HG03439 (cell line): Measurements from ENCODE around the gene TBRG4.
"Not testable (repeated sequence)": the region's sequence is repeated elsewhere in the genome, so short reads cannot be mapped to it uniquely, and the experiment has no call there.

ENCODE experiments used
- ATAC-seq: cut with Tn5 transposase; IDR thresholded peaks from one replicate; pipeline ENCODE4 v1.9.1; 2021; ENCODE audit warnings: mild to moderate bottlenecking, moderate library complexity; ENCODE audit not compliant: unreplicated experiment

Gene TBRG4

GRCh38 chr7:45111298-45112223, at the start of gene TBRG4:
TBRG4 (minus strand) TSS chr7:45111697; CDS start chr7:45109237, 2,460 bp downstream.
- ATAC-seq = peak; percentile 96

GRCh38 chr7:45161138-45161537, 49.6 kb upstream of the TBRG4 start:
- no peak for ATAC-seq

- ATAC-seq = no peak
These were observed 49.0 kb upstream of the TBRG4 start for GRCh38 chr7:45160417-45160881.

- no peak for ATAC-seq
These were observed 47.8 kb upstream of the TBRG4 start for GRCh38 chr7:45159296-45159695.

GRCh38 chr7:45158471-45158870, 47.0 kb upstream of the TBRG4 start:
- ATAC-seq = no peak

- no peak for ATAC-seq
These were observed 46.3 kb upstream of the TBRG4 start, which contains the start of gene RAMP3 for GRCh38 chr7:45157653-45158401. RAMP3 (plus strand) TSS chr7:45157791; CDS start chr7:45157829, 38 bp downstream.

- ATAC-seq = no peak
These were observed 45.8 kb upstream of the TBRG4 start for GRCh38 chr7:45157286-45157652.

- no peak for ATAC-seq
These were observed 45.2 kb upstream of the TBRG4 start for GRCh38 chr7:45156516-45157272.

- ATAC-seq = no peak
These were observed 44.4 kb upstream of the TBRG4 start for GRCh38 chr7:45155941-45156340.

GRCh38 chr7:45155357-45155900, 43.9 kb upstream of the TBRG4 start:
- no peak for ATAC-seq

- not testable (repeated sequence) for ATAC-seq
These were observed 42.4 kb upstream of the TBRG4 start for GRCh38 chr7:45153861-45154260.

- ATAC-seq = no peak
These were observed 41.7 kb upstream of the TBRG4 start for GRCh38 chr7:45153233-45153632.

- ATAC-seq = no peak
These were observed 40.5 kb upstream of the TBRG4 start for GRCh38 chr7:45151967-45152366.

- ATAC-seq = no peak
These were observed 39.7 kb upstream of the TBRG4 start for GRCh38 chr7:45151131-45151684.

GRCh38 chr7:45150199-45150598, 38.7 kb upstream of the TBRG4 start:
- ATAC-seq = no peak

GRCh38 chr7:45149606-45150005, 38.1 kb upstream of the TBRG4 start:
- ATAC-seq = no peak

GRCh38 chr7:45148653-45148973, 37.1 kb upstream of the TBRG4 start:
- no peak for ATAC-seq

GRCh38 chr7:45147858-45148652, 36.6 kb upstream of the TBRG4 start:
- no peak for ATAC-seq

GRCh38 chr7:45146531-45147379, 35.3 kb upstream of the TBRG4 start:
- ATAC-seq = no peak
